ENCODE data around the gene MRPL14. TPM values are rescaled to one million over a fixed set of nuclear protein-coding genes. Genes with fewer than 3 reads are reported as not detected.

Gene MRPL14
- total and polyA plus RNA-seq, 9 of the 15 experiments (the other 6 are each of a cell fraction or from before 2014, with no cell fraction given): 126 to 424 (median 165) TPM

DNA sequence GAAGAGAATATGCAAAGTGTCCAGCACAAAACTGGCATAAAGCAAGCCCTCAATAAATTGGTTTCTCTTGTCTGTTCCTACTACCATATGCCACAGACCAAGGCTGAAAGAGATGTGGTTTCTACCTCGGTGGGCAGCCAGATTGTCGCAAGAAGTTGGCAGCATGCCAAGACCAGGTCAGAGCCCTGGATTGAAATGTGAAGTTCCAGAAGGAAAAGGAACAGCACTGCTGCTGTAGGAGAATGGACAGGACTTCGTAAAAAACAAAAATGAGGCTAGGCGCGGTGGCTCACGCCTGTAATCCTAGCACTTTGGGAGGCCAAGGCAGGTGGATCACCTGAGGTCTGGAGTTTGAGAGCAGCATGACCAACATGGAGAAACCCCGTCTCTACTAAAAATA lies 22.1 kb downstream of the MRPL14 start (continued):
- no peak for TF ChIP-seq SAFB2 (IDR thresholded peaks at IDR 0.05; ENCODE audit: borderline replicate concordance, low read depth, low read length, severe bottlenecking)
- TF ChIP-seq MED1 (CRISPR knock-in tag; IDR thresholded peaks at IDR 0.05; ENCODE audit: borderline replicate concordance): no peak
- TF ChIP-seq, protein P1, sequence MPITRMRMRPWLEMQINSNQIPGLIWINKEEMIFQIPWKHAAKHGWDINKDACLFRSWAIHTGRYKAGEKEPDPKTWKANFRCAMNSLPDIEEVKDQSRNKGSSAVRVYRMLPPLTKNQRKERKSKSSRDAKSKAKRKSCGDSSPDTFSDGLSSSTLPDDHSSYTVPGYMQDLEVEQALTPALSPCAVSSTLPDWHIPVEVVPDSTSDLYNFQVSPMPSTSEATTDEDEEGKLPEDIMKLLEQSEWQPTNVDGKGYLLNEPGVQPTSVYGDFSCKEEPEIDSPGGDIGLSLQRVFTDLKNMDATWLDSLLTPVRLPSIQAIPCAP (CRISPR knock-in tag; IDR thresholded peaks at IDR 0.05; ENCODE audit: borderline replicate concordance): no peak
- no peak for TF ChIP-seq HCFC1 (IDR thresholded peaks at IDR 0.05; ENCODE audit: low read depth, low read length)
- no peak for TF ChIP-seq HDAC6 (IDR thresholded peaks at IDR 0.05; ENCODE audit: low read depth, low read length)
- TF ChIP-seq ZNF24 (IDR thresholded peaks at IDR 0.05): no peak
- peak; percentile 100 for TF ChIP-seq NFIC (IDR thresholded peaks at IDR 0.05)
- TF ChIP-seq CREB1 (IDR thresholded peaks at IDR 0.05): no peak
- no peak for TF ChIP-seq CREB1 (CRISPR knock-in tag; IDR thresholded peaks at IDR 0.05)
- TF ChIP-seq SMARCB1 (IDR thresholded peaks at IDR 0.05; ENCODE audit: insufficient read length, low read depth): no peak
- no peak for TF ChIP-seq POLR2AphosphoS2 (IDR thresholded peaks at IDR 0.05; ENCODE audit: low read length)

GRCh38 chr6:44104481-44105021 lies 22.7 kb downstream of the MRPL14 start:
- no peak overlapping the region for H2AFZ ChIP-seq (ENCODE audit: low read depth, low read length)
- intact Hi-C loops (cut with micrococcal nuclease) (no loop called here), in situ Hi-C loops (cut with MboI) (loop anchor here (5.0 kb wide), 1 partner anchor 48 kb away; no protein-coding TSS in a partner anchor)
- WGBS (ENCODE audit: insufficient coverage, low coverage, missing lambda C conversion rate): 100% methylated on average over 3 of the region's 3 CpGs
- no peak overlapping the region for H3K4me2 ChIP-seq (ENCODE audit: insufficient read depth, low read length)
- no peaks in the 10 kb centered on the region for H3K9me1 ChIP-seq (ENCODE audit: control insufficient read depth, insufficient read depth, low read length)
- H4K20me1 ChIP-seq (replicated peaks; ENCODE audit: control insufficient read depth, insufficient read depth, low read length): peaks cover 12% of the 10 kb centered on the region
- H3K27ac ChIP-seq (ENCODE audit: extremely low read depth, low read depth, low read length): no peak overlapping the region
- no peak overlapping the region for H3K9ac ChIP-seq (ENCODE audit: insufficient read depth in 1 of 2, low read depth in 2 of 2, low read length in 2 of 2)
- ATAC-seq (no peak), FAIRE-seq (no peak), DNase-seq (ENCODE audit: extremely low read depth in 1 of 4, low spot score in 3 of 4) (no peak)
- no peaks in the 10 kb centered on the region for H3K9me3 ChIP-seq (replicated peaks; ENCODE audit: control insufficient read depth, insufficient read depth, low read depth, low read length)
- peaks cover 94% of the 10 kb centered on the region for H3K36me3 ChIP-seq (ENCODE audit: control insufficient read depth, insufficient read depth, low read length)
- POLR2A ChIA-PET: interaction anchor here (0.8 to 2.9 kb wide), 3 partner anchors 12 to 167 kb away, joined by 3 to 17 read pairs (median 3); partner anchors contain the start of gene HSP90AB1
- no peak overlapping the region for H3K4me3 ChIP-seq
- no TSS peak for BruUV-seq (replicated peaks)
- no peaks in the 10 kb centered on the region for H3K27me3 ChIP-seq (ENCODE audit: control insufficient read depth in 2 of 2, insufficient read depth in 2 of 2, low read length in 2 of 2)
- peaks cover 24% of the 10 kb centered on the region for H3K79me2 ChIP-seq (ENCODE audit: control insufficient read depth, insufficient read depth, low read length)
- peaks cover 0 to 6% of the 10 kb centered on the region in 2 experiments; a peak in 2 of 5 replicates for H3K4me1 ChIP-seq (replicated peaks in 1 of 2; ENCODE audit: control insufficient read depth in 2 of 2, insufficient read depth in 2 of 2, low read length in 2 of 2)
- CTCF ChIA-PET (ENCODE audit: low intra/inter-chr PET ratio): no interaction called here
- TF ChIP-seq MCM5 (IDR thresholded peaks at IDR 0.05; ENCODE audit: low read depth): no peak
- TF ChIP-seq KDM1A (IDR thresholded peaks at IDR 0.05): no peak
- TF ChIP-seq, protein P2, sequence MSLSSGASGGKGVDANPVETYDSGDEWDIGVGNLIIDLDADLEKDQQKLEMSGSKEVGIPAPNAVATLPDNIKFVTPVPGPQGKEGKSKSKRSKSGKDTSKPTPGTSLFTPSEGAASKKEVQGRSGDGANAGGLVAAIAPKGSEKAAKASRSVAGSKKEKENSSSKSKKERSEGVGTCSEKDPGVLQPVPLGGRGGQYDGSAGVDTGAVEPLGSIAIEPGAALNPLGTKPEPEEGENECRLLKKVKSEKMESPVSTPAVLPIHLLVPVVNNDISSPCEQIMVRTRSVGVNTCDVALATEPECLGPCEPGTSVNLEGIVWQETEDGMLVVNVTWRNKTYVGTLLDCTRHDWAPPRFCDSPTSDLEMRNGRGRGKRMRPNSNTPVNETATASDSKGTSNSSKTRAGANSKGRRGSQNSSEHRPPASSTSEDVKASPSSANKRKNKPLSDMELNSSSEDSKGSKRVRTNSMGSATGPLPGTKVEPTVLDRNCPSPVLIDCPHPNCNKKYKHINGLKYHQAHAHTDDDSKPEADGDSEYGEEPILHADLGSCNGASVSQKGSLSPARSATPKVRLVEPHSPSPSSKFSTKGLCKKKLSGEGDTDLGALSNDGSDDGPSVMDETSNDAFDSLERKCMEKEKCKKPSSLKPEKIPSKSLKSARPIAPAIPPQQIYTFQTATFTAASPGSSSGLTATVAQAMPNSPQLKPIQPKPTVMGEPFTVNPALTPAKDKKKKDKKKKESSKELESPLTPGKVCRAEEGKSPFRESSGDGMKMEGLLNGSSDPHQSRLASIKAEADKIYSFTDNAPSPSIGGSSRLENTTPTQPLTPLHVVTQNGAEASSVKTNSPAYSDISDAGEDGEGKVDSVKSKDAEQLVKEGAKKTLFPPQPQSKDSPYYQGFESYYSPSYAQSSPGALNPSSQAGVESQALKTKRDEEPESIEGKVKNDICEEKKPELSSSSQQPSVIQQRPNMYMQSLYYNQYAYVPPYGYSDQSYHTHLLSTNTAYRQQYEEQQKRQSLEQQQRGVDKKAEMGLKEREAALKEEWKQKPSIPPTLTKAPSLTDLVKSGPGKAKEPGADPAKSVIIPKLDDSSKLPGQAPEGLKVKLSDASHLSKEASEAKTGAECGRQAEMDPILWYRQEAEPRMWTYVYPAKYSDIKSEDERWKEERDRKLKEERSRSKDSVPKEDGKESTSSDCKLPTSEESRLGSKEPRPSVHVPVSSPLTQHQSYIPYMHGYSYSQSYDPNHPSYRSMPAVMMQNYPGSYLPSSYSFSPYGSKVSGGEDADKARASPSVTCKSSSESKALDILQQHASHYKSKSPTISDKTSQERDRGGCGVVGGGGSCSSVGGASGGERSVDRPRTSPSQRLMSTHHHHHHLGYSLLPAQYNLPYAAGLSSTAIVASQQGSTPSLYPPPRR (CRISPR knock-in tag; IDR thresholded peaks at IDR 0.05; ENCODE audit: borderline replicate concordance): no peak

Data from K562 (cell line).